Vagina (tissue), 2 donors: Measurements from ENCODE around the gene CTBP2. TPM values are rescaled to one million over a fixed set of nuclear protein-coding genes. Genes with fewer than 3 reads are reported as not detected.
A peak's percentile ranks its signal among the peaks of the same experiment; 100 is the strongest.

Experiments used
- DNase-seq, 2 donors: peaks; one replicate each; pipeline ENCODE4 v3.0.0-alpha.2; 2017; ENCODE audit errors: extremely low spot score in 2 of 2
- H3K27ac ChIP-seq: fragments of 200-600 bp; sonication (generic); one replicate; pipeline ENCODE4 v1.5.1; 2019
- H3K27me3 ChIP-seq: fragments of 200-600 bp; sonication (generic); one replicate; pipeline ENCODE4 v1.5.1; 2019
- H3K36me3 ChIP-seq, 2 donors: fragments of 200-600 bp; sonication (generic); one replicate each; pipeline ENCODE4 v1.5.1; 2017 to 2019
- H3K4me1 ChIP-seq: fragments of 200-600 bp; sonication (generic); one replicate; pipeline ENCODE4 v1.5.1; 2019
- H3K4me3 ChIP-seq, 2 donors: fragments of 200-600 bp; sonication (generic); 1 replicate in 1 of 2; 2 replicates in 1 of 2; pipeline ENCODE4 v1.5.1; 2016 to 2019
- H3K9me3 ChIP-seq: fragments of 200-600 bp; sonication (generic); one replicate; pipeline ENCODE4 v1.5.1; 2019
- POLR2A ChIP-seq, 2 donors: fragments of 450-650 bp; IDR thresholded peaks; one replicate each; pipeline ENCODE4 v1.6.1; 2017; ENCODE audit warnings: antibody characterized with exemption in 2 of 2, mild to moderate bottlenecking in 2 of 2, moderate library complexity in 2 of 2
- POLR2AphosphoS5 ChIP-seq, 2 donors: sonication (generic); formaldehyde crosslinking; IDR thresholded peaks; one replicate each; pipeline ENCODE4 v1.9.0; 2017; ENCODE audit warnings: antibody characterized with exemption in 2 of 2, mild to moderate bottlenecking in 2 of 2, low read depth in 1 of 2; ENCODE audit not compliant: insufficient read depth in 1 of 2
- intact Hi-C: fragments of 100-400 bp; cut with DNase I; formaldehyde crosslinking; loops from one replicate; pipeline ENCODE4 v1.15.1; 2023
- total RNA-seq: library from RNA; depleted of rRNA; stranded (reverse); fragments of >200 nt; gene quantifications from one replicate; pipeline ENCODE4 v1.2.3, GENCODE V29; 2016
- TF ChIP-seq, protein P1 (sequence below), 3 experiments: fragments of 450-650 bp in 2 of 3; fragments of 200-600 bp in 1 of 3; sonication (generic) in 1 of 3; IDR thresholded peaks; one replicate each; pipeline ENCODE4 v1.5.1; 2017 to 2019; ENCODE audit warnings: antibody characterized with exemption in 3 of 3, mild to moderate bottlenecking in 2 of 3, moderate library complexity in 2 of 3

The CTBP2 gene
- total RNA-seq, 1 donor from 2014 or later, result 74.4 TPM

DNA sequence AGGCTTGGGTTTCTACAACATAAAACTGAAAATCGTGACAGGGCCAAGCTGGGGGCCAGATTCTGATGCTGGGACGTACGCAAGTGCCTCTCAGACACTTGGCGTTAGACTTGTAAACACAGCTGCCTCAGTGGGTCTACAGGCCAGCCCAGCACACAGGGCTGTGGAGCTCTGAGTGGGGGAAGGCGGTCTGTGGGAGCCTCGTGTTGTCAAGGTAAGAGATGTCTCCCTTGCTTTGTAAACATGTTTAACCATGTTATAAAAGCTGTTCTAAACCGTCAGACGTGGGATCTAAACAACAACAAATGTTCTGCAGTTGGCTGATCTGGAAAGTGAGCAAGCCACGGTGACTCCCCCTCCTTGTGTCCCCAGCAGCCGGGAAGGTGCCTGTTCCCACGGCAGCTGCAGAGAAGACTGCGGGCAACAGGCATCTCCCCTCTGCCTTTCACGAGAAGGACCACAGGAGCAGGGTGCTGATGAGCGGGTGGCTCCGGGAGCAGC, 150.7 kb downstream of the CTBP2 start:
- no peak overlapping the region for H3K27ac ChIP-seq
- DNase-seq, result no peak
- TF ChIP-seq, protein P1, sequence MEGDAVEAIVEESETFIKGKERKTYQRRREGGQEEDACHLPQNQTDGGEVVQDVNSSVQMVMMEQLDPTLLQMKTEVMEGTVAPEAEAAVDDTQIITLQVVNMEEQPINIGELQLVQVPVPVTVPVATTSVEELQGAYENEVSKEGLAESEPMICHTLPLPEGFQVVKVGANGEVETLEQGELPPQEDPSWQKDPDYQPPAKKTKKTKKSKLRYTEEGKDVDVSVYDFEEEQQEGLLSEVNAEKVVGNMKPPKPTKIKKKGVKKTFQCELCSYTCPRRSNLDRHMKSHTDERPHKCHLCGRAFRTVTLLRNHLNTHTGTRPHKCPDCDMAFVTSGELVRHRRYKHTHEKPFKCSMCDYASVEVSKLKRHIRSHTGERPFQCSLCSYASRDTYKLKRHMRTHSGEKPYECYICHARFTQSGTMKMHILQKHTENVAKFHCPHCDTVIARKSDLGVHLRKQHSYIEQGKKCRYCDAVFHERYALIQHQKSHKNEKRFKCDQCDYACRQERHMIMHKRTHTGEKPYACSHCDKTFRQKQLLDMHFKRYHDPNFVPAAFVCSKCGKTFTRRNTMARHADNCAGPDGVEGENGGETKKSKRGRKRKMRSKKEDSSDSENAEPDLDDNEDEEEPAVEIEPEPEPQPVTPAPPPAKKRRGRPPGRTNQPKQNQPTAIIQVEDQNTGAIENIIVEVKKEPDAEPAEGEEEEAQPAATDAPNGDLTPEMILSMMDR (IDR thresholded peaks at IDR 0.05), result no peak
- TF ChIP-seq POLR2AphosphoS5 (IDR thresholded peaks at IDR 0.05; ENCODE audit: insufficient read depth in 1 of 2, low read depth in 1 of 2), result no peak
- TF ChIP-seq POLR2A (IDR thresholded peaks at IDR 0.05), result no peak
- no peak overlapping the region for H3K4me3 ChIP-seq
- intact Hi-C loops, result no loop called here
- no peaks in the 10 kb centered on the region for H3K27me3 ChIP-seq
- H3K4me1 ChIP-seq, result peaks cover 72% of the 10 kb centered on the region
- no peaks in the 10 kb centered on the region for H3K9me3 ChIP-seq
- H3K36me3 ChIP-seq, result no peaks in the 10 kb centered on the region

DNA sequence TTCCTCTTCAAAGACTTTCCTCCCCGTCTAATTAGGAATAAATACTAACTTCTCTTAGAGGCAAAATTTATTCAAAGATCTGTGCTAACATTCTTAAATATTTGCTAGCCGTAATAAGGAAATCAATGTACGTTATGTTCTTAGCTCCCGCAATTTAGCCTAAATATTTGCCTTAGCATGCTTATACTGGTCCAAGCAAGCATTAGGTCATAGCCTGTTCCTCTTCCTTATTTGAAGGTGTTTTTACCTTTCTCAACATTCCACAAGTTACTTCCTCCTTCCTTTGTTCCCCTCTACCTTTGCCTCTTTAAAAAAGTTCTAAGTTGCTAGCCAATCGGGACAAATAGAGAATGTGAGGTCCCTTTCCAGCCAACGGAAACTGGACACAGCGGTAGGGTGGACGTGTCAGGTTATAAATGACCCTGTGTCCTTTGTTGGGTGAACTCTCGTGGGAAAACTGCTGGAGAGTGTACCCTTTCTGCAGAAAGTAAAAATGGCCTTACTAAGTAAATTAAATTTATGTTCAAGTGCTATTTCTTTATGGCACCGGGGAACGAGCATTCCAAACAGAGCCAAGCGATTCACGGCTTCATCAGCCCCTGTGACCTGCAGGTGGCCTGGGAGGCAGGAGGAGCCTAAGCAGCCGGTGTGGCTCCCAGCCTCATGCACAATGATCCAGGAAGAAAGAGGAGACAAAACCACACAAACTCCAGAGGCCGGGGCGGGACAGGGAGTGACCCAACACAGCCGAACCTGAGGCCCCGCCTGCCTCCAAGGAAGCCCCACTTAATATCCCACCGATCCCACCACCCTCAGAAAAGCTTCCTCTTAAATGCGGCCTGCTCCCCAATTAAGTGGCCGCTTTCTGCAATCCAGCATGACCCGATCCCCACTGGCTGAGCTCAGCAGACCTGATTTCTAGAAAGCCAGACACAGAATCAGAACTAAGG, 151.4 kb downstream of the CTBP2 start:
- DNase-seq, result no peak
- Histone ChIP-seq H3K4me3 (no peak overlapping the region), H3K36me3 (no peaks in the 10 kb centered on the region), H3K4me1 (peaks cover 66% of the 10 kb centered on the region), H3K27ac (peak overlapping the region; percentile 49), H3K9me3 (no peaks in the 10 kb centered on the region), H3K27me3 (no peaks in the 10 kb centered on the region)
- TF ChIP-seq POLR2A (IDR thresholded peaks at IDR 0.05) (no peak), POLR2AphosphoS5 (IDR thresholded peaks at IDR 0.05; ENCODE audit: insufficient read depth in 1 of 2, low read depth in 1 of 2) (peak in 1 of 2 donors; percentile 8)
- intact Hi-C loops, result no loop called here

DNA sequence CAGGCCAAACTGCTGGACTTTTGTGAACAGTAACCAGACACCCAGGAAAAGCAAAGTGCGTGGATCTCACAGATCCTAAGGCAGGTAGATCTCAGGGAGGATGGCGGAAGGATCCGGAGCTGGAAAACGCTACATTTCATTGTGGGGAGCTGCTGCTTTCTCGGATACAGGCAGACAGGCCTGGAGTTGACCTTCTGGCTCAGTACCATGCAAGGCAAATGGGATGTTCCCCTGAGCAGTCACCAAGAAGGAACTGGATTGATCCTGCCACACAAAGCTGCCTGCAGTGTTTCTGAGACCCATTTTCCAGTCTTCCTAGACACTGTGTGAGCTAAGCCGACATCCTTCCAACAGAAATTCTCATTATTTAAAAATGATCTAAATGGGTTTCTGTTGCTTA, 152.9 kb downstream of the CTBP2 start:
- peaks cover 0 to 5% of the 10 kb centered on the region in 2 donors for H3K36me3 ChIP-seq
- intact Hi-C loops, result no loop called here
- DNase-seq, result no peak

DNA sequence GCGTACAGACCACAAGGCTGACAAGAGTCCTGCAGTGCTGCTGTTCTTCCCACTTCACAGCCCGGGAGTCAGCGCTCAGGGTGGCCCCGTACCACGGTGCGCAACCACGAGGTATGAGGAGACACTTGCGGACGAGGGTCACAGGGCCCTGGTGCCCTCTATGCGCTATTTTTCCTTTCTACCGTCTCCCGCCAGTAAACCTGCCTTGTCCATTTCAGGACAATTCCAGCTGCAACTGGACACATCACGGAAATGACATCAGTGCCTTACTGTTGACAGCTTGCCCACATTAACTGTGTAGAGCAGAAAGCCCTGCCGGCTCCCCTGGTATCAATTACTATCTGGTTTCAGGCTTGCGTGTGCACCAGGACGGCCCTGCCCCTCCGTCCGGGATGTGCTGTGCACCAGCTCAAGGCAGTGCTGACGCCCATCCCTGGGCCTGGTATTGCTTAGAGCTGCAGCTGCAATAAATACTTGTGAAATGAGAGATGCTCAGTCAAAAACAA, 153.4 kb downstream of the CTBP2 start:
- peak in 1 of 2 donors; percentile 76 for TF ChIP-seq POLR2AphosphoS5 (IDR thresholded peaks at IDR 0.05; ENCODE audit: insufficient read depth in 1 of 2, low read depth in 1 of 2)
- TF ChIP-seq, protein P1 (IDR thresholded peaks at IDR 0.05), result no peak
- H3K36me3 ChIP-seq, result peaks cover 0 to 10% of the 10 kb centered on the region in 2 donors
- intact Hi-C loops, result no loop called here
- peaks cover 59% of the 10 kb centered on the region for H3K4me1 ChIP-seq
- no peaks in the 10 kb centered on the region for H3K27me3 ChIP-seq
- H3K9me3 ChIP-seq, result no peaks in the 10 kb centered on the region
- H3K4me3 ChIP-seq, result no peak overlapping the region
- no peak for DNase-seq
- H3K27ac ChIP-seq, result peak overlapping the region; percentile 49

More for the DNA sequence above, 152.9 kb downstream of the CTBP2 start:
- Histone ChIP-seq H3K27me3 (no peaks in the 10 kb centered on the region), H3K27ac (peak overlapping the region; percentile 49), H3K4me1 (peaks cover 60% of the 10 kb centered on the region), H3K9me3 (no peaks in the 10 kb centered on the region), H3K4me3 (no peak overlapping the region)
- TF ChIP-seq POLR2AphosphoS5 (IDR thresholded peaks at IDR 0.05; ENCODE audit: insufficient read depth in 1 of 2, low read depth in 1 of 2) (no peak), POLR2A (IDR thresholded peaks at IDR 0.05) (no peak)
- TF ChIP-seq, protein P1 (IDR thresholded peaks at IDR 0.05), result no peak

DNA sequence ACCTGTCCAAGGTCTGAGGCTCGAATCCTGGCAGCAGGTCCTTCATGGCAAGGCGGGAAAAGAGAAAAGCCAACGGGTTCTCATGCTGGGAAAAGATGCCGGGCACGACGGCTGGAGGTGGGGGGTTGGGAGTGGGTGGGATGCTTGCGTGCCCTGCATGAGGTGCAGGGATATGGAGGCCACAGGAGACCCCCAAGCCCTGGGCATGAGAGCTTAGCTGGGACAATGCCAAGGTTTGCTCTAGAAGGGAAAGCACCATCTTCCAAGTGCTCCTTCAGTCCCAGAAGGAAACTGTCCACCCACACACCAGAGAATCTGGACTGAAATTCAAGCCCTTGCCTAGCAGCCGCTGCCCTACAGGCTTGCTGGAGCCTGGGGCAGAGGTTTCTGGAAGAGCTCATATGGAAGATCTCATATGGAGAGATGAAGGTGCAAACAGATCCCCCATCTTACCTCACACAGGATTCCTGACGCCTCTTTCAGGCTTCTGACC, 154.1 kb downstream of the CTBP2 start:
- Histone ChIP-seq H3K4me3 (no peak overlapping the region), H3K9me3 (no peaks in the 10 kb centered on the region), H3K36me3 (peaks cover 0 to 13% of the 10 kb centered on the region in 2 donors), H3K27ac (peak overlapping the region; percentile 49), H3K4me1 (peaks cover 59% of the 10 kb centered on the region), H3K27me3 (no peaks in the 10 kb centered on the region)
- TF ChIP-seq POLR2AphosphoS5 (IDR thresholded peaks at IDR 0.05; ENCODE audit: insufficient read depth in 1 of 2, low read depth in 1 of 2), result no peak
- TF ChIP-seq, protein P1 (IDR thresholded peaks at IDR 0.05), result no peak
- no peak for TF ChIP-seq POLR2A (IDR thresholded peaks at IDR 0.05)
- DNase-seq, result no peak
- intact Hi-C loops, result no loop called here
